Measurements from ENCODE around the gene TRAK2. TPM values are rescaled to one million over a fixed set of nuclear protein-coding genes. Genes with fewer than 3 reads are reported as not detected.

TRAK2 gene
- total and polyA plus RNA-seq, 2 donors (not counting 3 experiments of a cell fraction or from before 2014, with no cell fraction given) = 9.7 to 35.7 TPM

DNA sequence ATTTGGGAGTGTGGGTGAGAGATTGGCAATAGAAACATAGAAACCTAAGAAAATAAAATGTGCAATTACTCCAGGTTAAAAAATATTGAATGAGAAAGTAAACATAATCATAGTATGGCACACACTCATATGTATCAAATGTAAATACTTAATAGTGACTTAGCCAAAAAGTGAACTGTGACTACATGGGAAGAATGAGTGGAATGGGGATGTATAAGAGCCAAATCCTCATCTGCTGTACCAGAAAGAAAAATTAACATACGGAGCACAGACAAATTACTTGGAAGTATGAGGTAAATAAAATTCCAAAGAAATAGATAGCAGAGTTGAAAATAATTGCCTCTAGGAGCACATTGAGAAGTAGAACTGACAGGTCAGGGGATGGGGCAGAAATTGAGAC is 98.1 kb downstream of the TRAK2 start:
- no peaks in the 10 kb centered on the region for H3K79me2 ChIP-seq (ENCODE audit: control insufficient read depth, insufficient read depth, low read length)
- no peaks in the 10 kb centered on the region for H3K9me3 ChIP-seq (replicated peaks; ENCODE audit: control insufficient read depth, insufficient read depth, low read length)
- DNase-seq (ENCODE audit: low read depth, low spot score) (no peak), FAIRE-seq (no peak)
- no peaks in the 10 kb centered on the region for H3K36me3 ChIP-seq (ENCODE audit: control insufficient read depth in 2 of 2, extremely low read depth in 1 of 2, insufficient read depth in 2 of 2, low read length in 2 of 2)
- TF ChIP-seq FOS (IDR thresholded peaks at IDR 0.05; ENCODE audit: borderline replicate concordance, insufficient read depth, low read length) = no peak
- TF ChIP-seq, protein P1, sequence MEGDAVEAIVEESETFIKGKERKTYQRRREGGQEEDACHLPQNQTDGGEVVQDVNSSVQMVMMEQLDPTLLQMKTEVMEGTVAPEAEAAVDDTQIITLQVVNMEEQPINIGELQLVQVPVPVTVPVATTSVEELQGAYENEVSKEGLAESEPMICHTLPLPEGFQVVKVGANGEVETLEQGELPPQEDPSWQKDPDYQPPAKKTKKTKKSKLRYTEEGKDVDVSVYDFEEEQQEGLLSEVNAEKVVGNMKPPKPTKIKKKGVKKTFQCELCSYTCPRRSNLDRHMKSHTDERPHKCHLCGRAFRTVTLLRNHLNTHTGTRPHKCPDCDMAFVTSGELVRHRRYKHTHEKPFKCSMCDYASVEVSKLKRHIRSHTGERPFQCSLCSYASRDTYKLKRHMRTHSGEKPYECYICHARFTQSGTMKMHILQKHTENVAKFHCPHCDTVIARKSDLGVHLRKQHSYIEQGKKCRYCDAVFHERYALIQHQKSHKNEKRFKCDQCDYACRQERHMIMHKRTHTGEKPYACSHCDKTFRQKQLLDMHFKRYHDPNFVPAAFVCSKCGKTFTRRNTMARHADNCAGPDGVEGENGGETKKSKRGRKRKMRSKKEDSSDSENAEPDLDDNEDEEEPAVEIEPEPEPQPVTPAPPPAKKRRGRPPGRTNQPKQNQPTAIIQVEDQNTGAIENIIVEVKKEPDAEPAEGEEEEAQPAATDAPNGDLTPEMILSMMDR (IDR thresholded peaks at IDR 0.05; ENCODE audit: extremely low read depth in 1 of 2, insufficient read depth in 1 of 2, low read depth in 1 of 2, low read length in 2 of 2) = no peak
- TF ChIP-seq, protein P2, sequence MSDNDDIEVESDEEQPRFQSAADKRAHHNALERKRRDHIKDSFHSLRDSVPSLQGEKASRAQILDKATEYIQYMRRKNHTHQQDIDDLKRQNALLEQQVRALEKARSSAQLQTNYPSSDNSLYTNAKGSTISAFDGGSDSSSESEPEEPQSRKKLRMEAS (IDR thresholded peaks at IDR 0.05; ENCODE audit: insufficient read depth, insufficient read length) = no peak
- TF ChIP-seq POLR2AphosphoS5 (IDR thresholded peaks at IDR 0.05; ENCODE audit: insufficient read depth, low read depth, low read length) = no peak
- TF ChIP-seq GATA2 (IDR thresholded peaks at IDR 0.05; ENCODE audit: insufficient read depth, insufficient read length, low read depth, low read length) = no peak
- TF ChIP-seq EZH2 (IDR thresholded peaks at IDR 0.05; ENCODE audit: borderline replicate concordance, low read depth, low read length, severe bottlenecking) = no peak
- no peak for TF ChIP-seq JUN (IDR thresholded peaks at IDR 0.05; ENCODE audit: borderline replicate concordance, insufficient read depth, insufficient read length, low read depth)
- TF ChIP-seq MYC (IDR thresholded peaks at IDR 0.05; ENCODE audit: low read depth, low read length) = no peak
- TF ChIP-seq POLR2A (IDR thresholded peaks at IDR 0.05; ENCODE audit: low read depth, low read length) = no peak
- CTCF ChIA-PET = no interaction called here
- H3K9me1 ChIP-seq (replicated peaks; ENCODE audit: control insufficient read depth, extremely low read depth, insufficient read depth, low read length) = no peaks in the 10 kb centered on the region
- no peak overlapping the region for H3K27ac ChIP-seq (ENCODE audit: insufficient read depth, low read depth, low read length)
- BruUV-seq (replicated peaks) = no TSS peak
- no peaks in the 10 kb centered on the region for H3K27me3 ChIP-seq (ENCODE audit: control insufficient read depth in 2 of 2, insufficient read depth in 2 of 2, low read length in 2 of 2)
- H2AFZ ChIP-seq (ENCODE audit: low read depth, low read length) = no peak overlapping the region
- POLR2A ChIA-PET = no interaction called here
- intact Hi-C loops (cut with micrococcal nuclease) (no loop called here), dilution Hi-C loops (cut with MboI; ENCODE audit: extremely low pct_ligation_motif_present, low sequenced_read_pairs) (no loop called here)
- H3K4me1 ChIP-seq (ENCODE audit: control insufficient read depth, extremely low read depth, insufficient read depth, low read length) = no peaks in the 10 kb centered on the region
- no peak overlapping the region for H3K4me2 ChIP-seq (ENCODE audit: insufficient read depth, low read length)
- H3K9ac ChIP-seq (replicated peaks; ENCODE audit: extremely low read depth, insufficient read depth, low read length) = no peak overlapping the region
- no peak overlapping the region for H3K4me3 ChIP-seq (replicated peaks in 1 of 3; ENCODE audit: insufficient read depth in 1 of 3, low read depth in 1 of 3, low read length in 3 of 3)
- no peaks in the 10 kb centered on the region for H4K20me1 ChIP-seq (replicated peaks; ENCODE audit: control insufficient read depth, extremely low read depth, insufficient read depth, low read length)

Measured in endothelial cell of umbilical vein (primary cell).